ENCODE data around the gene SNAP47.

Gene SNAP47

GRCh38 chr1:227768125-227768439, 32.8 kb downstream of the SNAP47 start:
- H3K9ac ChIP-seq, result no peak overlapping the region
- no peak for TF ChIP-seq CTCF (conservative IDR thresholded peaks at IDR 0.05; ENCODE audit: low read depth, low read length)
- no peaks in the 10 kb centered on the region for H3K79me2 ChIP-seq (ENCODE audit: insufficient read depth, low read depth)
- peaks cover 40% of the 10 kb centered on the region for H3K4me1 ChIP-seq (ENCODE audit: low read depth, poor library complexity, severe bottlenecking)
- peaks cover 6% of the 10 kb centered on the region; the same call in 1 of the 2 replicates for H3K36me3 ChIP-seq (ENCODE audit: insufficient read depth)
- H3K4me3 ChIP-seq (IDR thresholded peaks at IDR 0.05; ENCODE audit: insufficient read depth, low read depth, low read length), result no peak overlapping the region
- no peak overlapping the region for H3K27ac ChIP-seq
- H3K27me3 ChIP-seq (ENCODE audit: insufficient read depth, low read depth), result no peaks in the 10 kb centered on the region
- H4K20me1 ChIP-seq (ENCODE audit: insufficient read depth), result no peaks in the 10 kb centered on the region
- H3K4me2 ChIP-seq, result no peak overlapping the region
- H2AFZ ChIP-seq (ENCODE audit: low read depth), result no peak overlapping the region

- no peak overlapping the region for H3K4me3 ChIP-seq (IDR thresholded peaks at IDR 0.05; ENCODE audit: insufficient read depth, low read depth, low read length)
These were observed 33.4 kb downstream of the SNAP47 start for GRCh38 chr1:227768640-227769039.

GRCh38 chr1:227769047-227769935, 34.1 kb downstream of the SNAP47 start:
- Histone ChIP-seq H4K20me1 (ENCODE audit: insufficient read depth) (no peaks in the 10 kb centered on the region), H2AFZ (ENCODE audit: low read depth) (no peak overlapping the region), H3K4me2 (no peak overlapping the region), H3K9ac (no peak overlapping the region), H3K27me3 (ENCODE audit: insufficient read depth, low read depth) (no peaks in the 10 kb centered on the region), H3K27ac (no peak overlapping the region), H3K4me1 (ENCODE audit: low read depth, poor library complexity, severe bottlenecking) (peaks cover 28% of the 10 kb centered on the region), H3K79me2 (ENCODE audit: insufficient read depth, low read depth) (no peaks in the 10 kb centered on the region), H3K4me3 (IDR thresholded peaks at IDR 0.05; ENCODE audit: insufficient read depth, low read depth, low read length) (no peak overlapping the region), H3K36me3 (ENCODE audit: insufficient read depth) (peaks cover 6% of the 10 kb centered on the region; the same call in 1 of the 2 replicates)
- TF ChIP-seq CTCF (conservative IDR thresholded peaks at IDR 0.05; ENCODE audit: low read depth, low read length), result no peak

More at GRCh38 chr1:227768640-227769039, 33.4 kb downstream of the SNAP47 start:
- Histone ChIP-seq H2AFZ (ENCODE audit: low read depth) (no peak overlapping the region), H4K20me1 (ENCODE audit: insufficient read depth) (no peaks in the 10 kb centered on the region), H3K27me3 (ENCODE audit: insufficient read depth, low read depth) (no peaks in the 10 kb centered on the region), H3K9ac (no peak overlapping the region), H3K4me2 (no peak overlapping the region), H3K36me3 (ENCODE audit: insufficient read depth) (peaks cover 6% of the 10 kb centered on the region; the same call in 1 of the 2 replicates), H3K4me1 (ENCODE audit: low read depth, poor library complexity, severe bottlenecking) (peaks cover 34% of the 10 kb centered on the region), H3K79me2 (ENCODE audit: insufficient read depth, low read depth) (no peaks in the 10 kb centered on the region), H3K27ac (no peak overlapping the region)
- TF ChIP-seq CTCF (conservative IDR thresholded peaks at IDR 0.05; ENCODE audit: low read depth, low read length), result no peak

DNA sequence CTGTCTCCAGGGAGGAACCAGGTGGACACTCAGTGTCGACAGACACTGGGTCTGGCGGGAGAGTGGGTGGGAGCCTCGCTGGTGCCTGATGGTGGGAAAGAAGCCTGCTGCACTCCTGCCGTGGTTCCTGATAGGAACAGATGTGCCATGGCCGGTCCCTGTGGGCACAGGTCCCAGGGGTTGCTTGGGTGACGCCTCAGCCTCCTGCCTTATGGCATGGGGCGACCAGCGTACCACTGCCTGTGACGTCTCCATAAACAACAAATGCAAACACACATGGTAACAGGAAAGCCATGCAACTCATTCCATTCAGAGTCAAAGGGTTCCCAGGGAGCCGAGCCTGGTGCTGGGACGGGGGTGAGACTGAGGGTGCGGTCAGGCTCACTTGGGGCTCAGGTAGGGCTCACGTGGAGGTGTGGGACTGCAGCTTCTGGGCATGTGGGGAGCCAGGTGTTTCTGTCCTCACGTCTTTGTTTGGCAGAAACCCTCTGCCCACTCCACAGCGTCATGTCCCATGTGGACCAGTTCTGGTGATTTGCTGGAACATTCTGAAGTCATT, 34.8 kb downstream of the SNAP47 start:
- TF ChIP-seq CTCF (conservative IDR thresholded peaks at IDR 0.05; ENCODE audit: low read depth, low read length), result no peak
- Histone ChIP-seq H3K4me2 (no peak overlapping the region), H3K4me1 (ENCODE audit: low read depth, poor library complexity, severe bottlenecking) (peaks cover 20% of the 10 kb centered on the region), H4K20me1 (ENCODE audit: insufficient read depth) (no peaks in the 10 kb centered on the region), H3K79me2 (ENCODE audit: insufficient read depth, low read depth) (no peaks in the 10 kb centered on the region), H3K36me3 (ENCODE audit: insufficient read depth) (peaks cover 6% of the 10 kb centered on the region; the same call in 1 of the 2 replicates), H2AFZ (ENCODE audit: low read depth) (no peak overlapping the region), H3K27ac (no peak overlapping the region), H3K9ac (no peak overlapping the region), H3K27me3 (ENCODE audit: insufficient read depth, low read depth) (no peaks in the 10 kb centered on the region), H3K4me3 (IDR thresholded peaks at IDR 0.05; ENCODE audit: insufficient read depth, low read depth, low read length) (no peak overlapping the region)
